AG09319 (cell line): Measurements from ENCODE around the gene IGF2BP1.
A peak's percentile ranks its signal among the peaks of the same experiment; 100 is the strongest.
"Not testable (repeated sequence)": the region's sequence is repeated elsewhere in the genome, so short reads cannot be mapped to it uniquely, and the experiment has no call there.

Source experiments
- DNase-seq: peaks from one replicate; pipeline ENCODE4 v3.0.0-alpha.2; 2010; ENCODE audit warnings: low read depth; ENCODE audit errors: extremely low read depth
- CTCF ChIP-seq: IDR thresholded peaks from 2 replicates; pipeline ENCODE4 v1.5.1; 2011; ENCODE audit warnings: low read depth, mild to moderate bottlenecking, inconsistent platforms, low read length, moderate library complexity

IGF2BP1 gene

GRCh38 chr17:49031965-49032928, 35.1 kb downstream of the IGF2BP1 start:
- peak; percentile 45 for DNase-seq
- peak; percentile 78 for TF ChIP-seq CTCF

GRCh38 chr17:49035470-49036269, 38.5 kb downstream of the IGF2BP1 start:
- no peak for DNase-seq
- TF ChIP-seq CTCF, result peak; percentile 88

- no peak for TF ChIP-seq CTCF
- no peak for DNase-seq
These were observed 39.1 kb downstream of the IGF2BP1 start for GRCh38 chr17:49036270-49036626.

- TF ChIP-seq CTCF, result no peak
- DNase-seq, result no peak
These were observed 41.0 kb downstream of the IGF2BP1 start for GRCh38 chr17:49038138-49038537.

- no peak for TF ChIP-seq CTCF
- no peak for DNase-seq
These were observed 41.4 kb downstream of the IGF2BP1 start for GRCh38 chr17:49038544-49038943.

- not testable (repeated sequence) for DNase-seq
These were observed 42.3 kb downstream of the IGF2BP1 start for GRCh38 chr17:49039518-49039917.

GRCh38 chr17:49041527-49041926, 44.3 kb downstream of the IGF2BP1 start:
- no peak for TF ChIP-seq CTCF
- no peak for DNase-seq
